ENCODE data around the gene TYROBP. TPM values are rescaled to one million over a fixed set of nuclear protein-coding genes. Genes with fewer than 3 reads are reported as not detected.
"Not testable (repeated sequence)": the region's sequence is repeated elsewhere in the genome, so short reads cannot be mapped to it uniquely, and the experiment has no call there.

TYROBP gene
- polyA plus RNA-seq, 1 experiment = not detected

GRCh38 chr19:35919306-35919705 lies 11.2 kb upstream of the TYROBP start:
- no peak overlapping the region for H3K27ac ChIP-seq (ENCODE audit: low read depth, low read length)
- TF ChIP-seq, protein P1, sequence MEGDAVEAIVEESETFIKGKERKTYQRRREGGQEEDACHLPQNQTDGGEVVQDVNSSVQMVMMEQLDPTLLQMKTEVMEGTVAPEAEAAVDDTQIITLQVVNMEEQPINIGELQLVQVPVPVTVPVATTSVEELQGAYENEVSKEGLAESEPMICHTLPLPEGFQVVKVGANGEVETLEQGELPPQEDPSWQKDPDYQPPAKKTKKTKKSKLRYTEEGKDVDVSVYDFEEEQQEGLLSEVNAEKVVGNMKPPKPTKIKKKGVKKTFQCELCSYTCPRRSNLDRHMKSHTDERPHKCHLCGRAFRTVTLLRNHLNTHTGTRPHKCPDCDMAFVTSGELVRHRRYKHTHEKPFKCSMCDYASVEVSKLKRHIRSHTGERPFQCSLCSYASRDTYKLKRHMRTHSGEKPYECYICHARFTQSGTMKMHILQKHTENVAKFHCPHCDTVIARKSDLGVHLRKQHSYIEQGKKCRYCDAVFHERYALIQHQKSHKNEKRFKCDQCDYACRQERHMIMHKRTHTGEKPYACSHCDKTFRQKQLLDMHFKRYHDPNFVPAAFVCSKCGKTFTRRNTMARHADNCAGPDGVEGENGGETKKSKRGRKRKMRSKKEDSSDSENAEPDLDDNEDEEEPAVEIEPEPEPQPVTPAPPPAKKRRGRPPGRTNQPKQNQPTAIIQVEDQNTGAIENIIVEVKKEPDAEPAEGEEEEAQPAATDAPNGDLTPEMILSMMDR (IDR thresholded peaks at IDR 0.05; ENCODE audit: low read depth, low read length) = no peak
- ChIA-PET POLR2A (no interaction called here), CTCF (no interaction called here)
- DNase-seq (ENCODE audit: low read depth, low spot score) = no peak
- peaks cover 9% of the 10 kb centered on the region for H3K27me3 ChIP-seq (ENCODE audit: control insufficient read depth, insufficient read depth, low read length)
- H3K9me3 ChIP-seq (ENCODE audit: control insufficient read depth, insufficient read depth, low read length) = no peaks in the 10 kb centered on the region
- H3K4me3 ChIP-seq (ENCODE audit: low read depth, low read length) = no peak overlapping the region

GRCh38 chr19:35915443-35915842 lies 7.3 kb upstream of the TYROBP start:
- H3K4me3 ChIP-seq (ENCODE audit: low read depth, low read length) = no peak overlapping the region
- no peak for DNase-seq (ENCODE audit: low read depth, low spot score)
- CTCF ChIA-PET = no interaction called here
- peaks cover 5% of the 10 kb centered on the region for H3K27me3 ChIP-seq (ENCODE audit: control insufficient read depth, insufficient read depth, low read length)
- no peak overlapping the region for H3K27ac ChIP-seq (ENCODE audit: low read depth, low read length)
- POLR2A ChIA-PET = interaction anchor here (0.7 kb wide), 1 partner anchor 1456 kb away, joined by 7 read pairs; the partner anchor contains the start of gene ZNF527
- H3K9me3 ChIP-seq (ENCODE audit: control insufficient read depth, insufficient read depth, low read length) = no peaks in the 10 kb centered on the region
- TF ChIP-seq, protein P1 (IDR thresholded peaks at IDR 0.05; ENCODE audit: low read depth, low read length) = no peak

GRCh38 chr19:35913589-35913988 lies 5.5 kb upstream of the TYROBP start:
- DNase-seq (ENCODE audit: low read depth, low spot score) = no peak
- H3K27me3 ChIP-seq (ENCODE audit: control insufficient read depth, insufficient read depth, low read length) = peaks cover 2% of the 10 kb centered on the region
- no peaks in the 10 kb centered on the region for H3K9me3 ChIP-seq (ENCODE audit: control insufficient read depth, insufficient read depth, low read length)
- H3K4me3 ChIP-seq (ENCODE audit: low read depth, low read length) = no peak overlapping the region
- CTCF ChIA-PET = no interaction called here
- TF ChIP-seq, protein P1 (IDR thresholded peaks at IDR 0.05; ENCODE audit: low read depth, low read length) = no peak
- no peak overlapping the region for H3K27ac ChIP-seq (ENCODE audit: low read depth, low read length)
- POLR2A ChIA-PET = no interaction called here

DNA sequence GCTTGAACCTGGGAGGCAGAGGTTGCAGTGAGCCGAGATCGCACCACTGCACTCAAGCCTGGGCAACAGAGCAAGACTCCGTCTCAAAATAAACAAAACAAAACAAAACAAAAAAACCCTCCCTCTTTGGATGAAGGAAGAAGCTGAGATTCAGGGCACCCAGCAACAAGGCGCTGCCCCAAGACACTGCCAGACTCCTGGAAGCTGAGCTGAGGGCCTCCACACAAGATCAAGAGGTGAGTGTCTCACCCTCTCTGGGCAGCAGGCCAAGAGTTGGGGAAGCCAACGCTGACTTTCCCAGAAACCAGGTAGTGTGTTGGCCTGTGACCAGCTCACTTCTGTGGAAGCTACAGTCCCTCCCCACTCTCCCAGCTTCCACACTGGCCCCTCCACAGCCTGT lies 3.7 kb upstream of the TYROBP start:
- Histone ChIP-seq H3K4me3 (ENCODE audit: low read depth, low read length) (no peak overlapping the region), H3K27ac (ENCODE audit: low read depth, low read length) (no peak overlapping the region), H3K9me3 (ENCODE audit: control insufficient read depth, insufficient read depth, low read length) (no peaks in the 10 kb centered on the region), H3K27me3 (ENCODE audit: control insufficient read depth, insufficient read depth, low read length) (no peaks in the 10 kb centered on the region)
- DNase-seq (ENCODE audit: low read depth, low spot score) = no peak
- POLR2A ChIA-PET = no interaction called here
- CTCF ChIA-PET = interaction anchor here (1.2 kb wide), 1 partner anchor 29 kb away, joined by 4 read pairs; no protein-coding TSS in a partner anchor
- TF ChIP-seq, protein P1 (IDR thresholded peaks at IDR 0.05; ENCODE audit: low read depth, low read length) = no peak

DNA sequence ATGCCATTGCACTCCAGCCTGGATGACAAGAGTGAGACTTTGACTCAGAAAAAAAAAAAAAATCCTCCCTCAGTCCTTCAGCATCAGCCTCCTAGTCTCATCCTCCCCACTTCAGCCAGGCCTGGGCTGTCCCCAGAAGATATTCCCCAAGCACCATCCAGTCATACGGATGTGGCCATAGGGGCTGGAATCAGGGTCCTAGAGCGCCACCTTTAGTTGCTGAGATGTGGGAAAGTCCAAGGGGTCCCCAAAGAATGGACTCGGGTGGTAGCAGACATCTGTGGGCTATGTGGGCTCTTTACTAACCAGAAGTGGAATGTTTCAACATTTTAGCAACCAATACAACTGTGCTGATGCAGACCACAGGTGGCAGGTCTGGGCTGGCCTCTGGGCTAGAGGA lies 3.1 kb upstream of the TYROBP start:
- ChIA-PET CTCF (interaction anchor here (1.2 kb wide), 1 partner anchor 29 kb away, joined by 4 read pairs; no protein-coding TSS in a partner anchor), POLR2A (no interaction called here)
- Histone ChIP-seq H3K27me3 (ENCODE audit: control insufficient read depth, insufficient read depth, low read length) (no peaks in the 10 kb centered on the region), H3K4me3 (ENCODE audit: low read depth, low read length) (no peak overlapping the region), H3K9me3 (ENCODE audit: control insufficient read depth, insufficient read depth, low read length) (no peaks in the 10 kb centered on the region), H3K27ac (ENCODE audit: low read depth, low read length) (no peak overlapping the region)
- DNase-seq (ENCODE audit: low read depth, low spot score) = no peak
- TF ChIP-seq, protein P1 (IDR thresholded peaks at IDR 0.05; ENCODE audit: low read depth, low read length) = no peak

GRCh38 chr19:35910355-35910754 lies 2.3 kb upstream of the TYROBP start:
- POLR2A ChIA-PET; H3K27ac ChIP-seq (ENCODE audit: low read depth, low read length); H3K27me3 ChIP-seq (ENCODE audit: control insufficient read depth, insufficient read depth, low read length); CTCF ChIA-PET; DNase-seq (ENCODE audit: low read depth, low spot score); H3K4me3 ChIP-seq (ENCODE audit: low read depth, low read length); H3K9me3 ChIP-seq (ENCODE audit: control insufficient read depth, insufficient read depth, low read length): not testable (repeated sequence)

Data from AG04450 (cell line).